ENCODE results near the gene SCRN3.

DNA sequence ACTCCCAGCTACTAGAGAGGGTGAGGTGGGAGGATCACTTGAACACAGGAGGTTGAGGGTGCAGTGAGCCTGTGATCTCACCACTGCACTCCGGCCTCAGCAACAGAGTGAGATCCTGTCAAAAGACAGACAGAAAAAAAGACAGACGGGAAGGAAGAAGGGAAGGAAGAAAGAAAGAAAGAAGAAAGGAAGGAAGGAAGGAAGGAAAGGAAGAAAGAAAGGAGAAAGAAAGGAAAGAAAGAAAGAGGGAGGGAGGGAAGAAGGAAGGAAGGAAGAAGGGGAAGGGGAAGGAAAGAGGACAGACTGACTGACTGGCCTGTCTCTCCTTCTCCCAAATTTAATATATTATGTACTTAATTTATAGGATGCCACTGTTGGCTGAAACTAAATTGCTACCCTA lies 39.2 kb upstream of the SCRN3 start:
- TF ChIP-seq POLR2AphosphoS5 (IDR thresholded peaks at IDR 0.05; ENCODE audit: insufficient read depth in 1 of 2, low read depth in 1 of 2) (no peak), POLR2A (IDR thresholded peaks at IDR 0.05) (no peak)
- TF ChIP-seq, protein P1, sequence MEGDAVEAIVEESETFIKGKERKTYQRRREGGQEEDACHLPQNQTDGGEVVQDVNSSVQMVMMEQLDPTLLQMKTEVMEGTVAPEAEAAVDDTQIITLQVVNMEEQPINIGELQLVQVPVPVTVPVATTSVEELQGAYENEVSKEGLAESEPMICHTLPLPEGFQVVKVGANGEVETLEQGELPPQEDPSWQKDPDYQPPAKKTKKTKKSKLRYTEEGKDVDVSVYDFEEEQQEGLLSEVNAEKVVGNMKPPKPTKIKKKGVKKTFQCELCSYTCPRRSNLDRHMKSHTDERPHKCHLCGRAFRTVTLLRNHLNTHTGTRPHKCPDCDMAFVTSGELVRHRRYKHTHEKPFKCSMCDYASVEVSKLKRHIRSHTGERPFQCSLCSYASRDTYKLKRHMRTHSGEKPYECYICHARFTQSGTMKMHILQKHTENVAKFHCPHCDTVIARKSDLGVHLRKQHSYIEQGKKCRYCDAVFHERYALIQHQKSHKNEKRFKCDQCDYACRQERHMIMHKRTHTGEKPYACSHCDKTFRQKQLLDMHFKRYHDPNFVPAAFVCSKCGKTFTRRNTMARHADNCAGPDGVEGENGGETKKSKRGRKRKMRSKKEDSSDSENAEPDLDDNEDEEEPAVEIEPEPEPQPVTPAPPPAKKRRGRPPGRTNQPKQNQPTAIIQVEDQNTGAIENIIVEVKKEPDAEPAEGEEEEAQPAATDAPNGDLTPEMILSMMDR (IDR thresholded peaks at IDR 0.05): no peak

All from vagina (tissue), 2 donors.